ENCODE results near the gene RNPS1. TPM values are rescaled to one million over a fixed set of nuclear protein-coding genes. Genes with fewer than 3 reads are reported as not detected.
"Not testable (repeated sequence)": the region's sequence is repeated elsewhere in the genome, so short reads cannot be mapped to it uniquely, and the experiment has no call there.

Gene RNPS1
- polyA plus RNA-seq, 1 donor from 2014 or later = 180 TPM

DNA sequence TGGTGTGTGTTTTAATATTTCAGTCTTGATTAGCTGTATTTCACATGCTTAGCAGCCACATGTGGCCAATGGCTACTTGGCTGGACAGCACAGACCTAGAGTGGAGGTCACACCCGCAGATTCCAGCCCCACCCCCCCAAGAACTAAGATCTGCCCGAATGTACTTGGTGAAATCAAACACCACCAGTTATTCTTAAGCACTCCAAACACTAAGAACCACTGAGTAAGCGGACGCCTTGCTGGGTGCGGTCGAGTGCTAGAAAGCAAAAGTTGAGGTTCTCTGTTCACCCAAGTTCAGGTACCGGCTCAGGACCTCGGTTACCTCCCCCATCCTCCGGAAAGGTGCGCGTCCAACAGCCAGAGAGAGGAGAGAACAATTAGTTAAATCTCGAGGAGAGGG lies 1.0 kb downstream of the RNPS1 start:
- peaks cover 32% of the 10 kb centered on the region for H3K79me2 ChIP-seq (replicated peaks; ENCODE audit: insufficient read depth, low read length)
- H4K20me1 ChIP-seq (ENCODE audit: insufficient read depth); H3F3A ChIP-seq (ENCODE audit: insufficient read depth, low read length, poor library complexity, severe bottlenecking); H3K9me2 ChIP-seq (ENCODE audit: insufficient read depth, low read length); H3K9me3 ChIP-seq (ENCODE audit: low read length); H3K27ac ChIP-seq (ENCODE audit: low read length); H3K27me3 ChIP-seq (ENCODE audit: insufficient read depth, low read depth, low read length); H2AFZ ChIP-seq (ENCODE audit: low read depth, low read length); H3K36me3 ChIP-seq (ENCODE audit: insufficient read depth, low read length): not testable (repeated sequence)
- peak overlapping the region; percentile 98 for H3K4me3 ChIP-seq (ENCODE audit: low read length)
- peak overlapping the region; percentile 65 for H3K4me2 ChIP-seq (ENCODE audit: low read length)
- peak overlapping the region; percentile 85 for H3K9ac ChIP-seq (ENCODE audit: low read length)

DNA sequence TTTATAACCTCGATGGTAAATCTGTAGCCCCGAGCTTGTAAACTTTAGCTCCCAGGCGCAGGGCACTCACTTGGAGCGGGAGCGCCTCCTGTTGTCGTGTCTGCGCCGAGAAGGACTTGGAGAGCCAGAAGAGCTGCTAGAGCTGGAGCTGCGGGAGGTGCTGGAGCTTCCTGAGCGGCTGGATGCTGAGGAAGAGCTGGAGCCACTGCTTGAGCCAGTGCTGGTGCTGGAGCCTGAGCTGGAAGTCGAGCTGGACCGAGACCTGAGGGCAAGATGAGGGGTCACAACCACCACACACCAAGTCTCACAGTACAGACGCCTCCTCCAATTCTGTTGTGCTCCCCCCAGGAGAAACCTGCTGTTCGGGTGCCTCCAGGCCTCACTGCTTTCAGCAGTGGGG lies 4.9 kb downstream of the RNPS1 start:
- not testable (repeated sequence) for H3K4me2 ChIP-seq (ENCODE audit: low read length); H3K36me3 ChIP-seq (ENCODE audit: insufficient read depth, low read length); H3K27ac ChIP-seq (ENCODE audit: low read length); H3K9me3 ChIP-seq (ENCODE audit: low read length); H3K9ac ChIP-seq (ENCODE audit: low read length); H4K20me1 ChIP-seq (ENCODE audit: insufficient read depth); H2AFZ ChIP-seq (ENCODE audit: low read depth, low read length); H3K4me3 ChIP-seq (ENCODE audit: low read length); H3K9me2 ChIP-seq (ENCODE audit: insufficient read depth, low read length); H3F3A ChIP-seq (ENCODE audit: insufficient read depth, low read length, poor library complexity, severe bottlenecking); H3K27me3 ChIP-seq (ENCODE audit: insufficient read depth, low read depth, low read length)
- H3K79me2 ChIP-seq (replicated peaks; ENCODE audit: insufficient read depth, low read length) = peaks cover 32% of the 10 kb centered on the region

DNA sequence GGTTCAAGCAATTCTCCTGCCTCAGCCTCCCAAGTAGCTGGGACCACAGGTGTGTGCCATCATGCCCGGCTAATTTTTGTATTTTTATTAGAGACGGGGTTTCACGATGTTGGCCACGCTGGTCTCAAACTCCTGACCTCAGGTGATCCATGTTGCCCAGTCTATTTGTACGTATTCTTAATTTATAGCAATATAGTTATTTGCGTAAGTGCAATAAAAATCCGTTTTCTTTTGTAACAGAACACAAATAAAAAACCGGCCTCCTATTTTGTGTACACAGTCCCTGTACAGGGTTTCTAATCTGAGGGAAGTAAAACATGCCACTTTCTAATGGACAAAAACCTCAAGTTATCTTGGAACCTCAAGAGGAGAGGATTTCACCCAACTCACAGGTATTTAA lies 7.7 kb downstream of the RNPS1 start:
- H3K4me3 ChIP-seq (ENCODE audit: low read length) = no peak overlapping the region
- no peaks in the 10 kb centered on the region for H4K20me1 ChIP-seq (ENCODE audit: insufficient read depth)
- H3K79me2 ChIP-seq (replicated peaks; ENCODE audit: insufficient read depth, low read length) = peaks cover 18% of the 10 kb centered on the region
- H3K9me3 ChIP-seq (ENCODE audit: low read length) = no peaks in the 10 kb centered on the region
- no peaks in the 10 kb centered on the region for H3F3A ChIP-seq (ENCODE audit: insufficient read depth, low read length, poor library complexity, severe bottlenecking)
- H3K9me2 ChIP-seq (ENCODE audit: insufficient read depth, low read length) = no peaks in the 10 kb centered on the region
- TF ChIP-seq POLR2AphosphoS5 (IDR thresholded peaks at IDR 0.05) (no peak), EP300 (conservative IDR thresholded peaks at IDR 0.05; ENCODE audit: poor library complexity, severe bottlenecking) (no peak), TAF1 (IDR thresholded peaks at IDR 0.05; ENCODE audit: low read depth) (no peak), EZH2 (IDR thresholded peaks at IDR 0.05; ENCODE audit: borderline replicate concordance, insufficient read depth, low read length, poor library complexity, severe bottlenecking) (no peak), MXI1 (conservative IDR thresholded peaks at IDR 0.05; ENCODE audit: poor library complexity, severe bottlenecking) (no peak)
- no peak overlapping the region for H2AFZ ChIP-seq (ENCODE audit: low read depth, low read length)
- H3K36me3 ChIP-seq (ENCODE audit: insufficient read depth, low read length) = peaks cover 9% of the 10 kb centered on the region
- H3K27me3 ChIP-seq (ENCODE audit: insufficient read depth, low read depth, low read length) = no peaks in the 10 kb centered on the region
- no peak overlapping the region for H3K4me2 ChIP-seq (ENCODE audit: low read length)
- H3K9ac ChIP-seq (ENCODE audit: low read length) = no peak overlapping the region
- no peak overlapping the region for H3K27ac ChIP-seq (ENCODE audit: low read length)

DNA sequence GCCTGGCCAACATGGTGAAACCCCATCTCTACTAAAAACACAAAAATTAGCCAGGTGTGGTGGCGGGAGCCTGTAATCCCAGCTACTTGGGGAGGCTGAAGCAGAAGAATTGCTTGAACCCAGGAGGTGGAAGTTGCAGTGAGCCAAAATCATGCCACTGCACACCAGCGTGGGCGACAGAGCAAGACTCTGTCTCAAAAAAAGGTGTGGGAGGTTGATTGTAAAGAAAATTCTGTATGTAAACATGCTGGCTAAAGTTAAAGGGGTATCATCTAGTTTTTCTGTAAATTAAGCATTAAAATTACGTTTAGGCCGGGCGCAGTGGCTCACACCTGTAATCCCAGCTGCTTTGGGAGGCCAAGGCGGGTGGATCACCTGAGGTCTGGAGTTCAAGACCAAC lies 9.4 kb downstream of the RNPS1 start:
- H2AFZ ChIP-seq (ENCODE audit: low read depth, low read length); H3K79me2 ChIP-seq (replicated peaks; ENCODE audit: insufficient read depth, low read length); H3K27me3 ChIP-seq (ENCODE audit: insufficient read depth, low read depth, low read length); H3K27ac ChIP-seq (ENCODE audit: low read length); H3K4me3 ChIP-seq (ENCODE audit: low read length); H4K20me1 ChIP-seq (ENCODE audit: insufficient read depth); H3K4me2 ChIP-seq (ENCODE audit: low read length); H3F3A ChIP-seq (ENCODE audit: insufficient read depth, low read length, poor library complexity, severe bottlenecking); H3K9me3 ChIP-seq (ENCODE audit: low read length); H3K9ac ChIP-seq (ENCODE audit: low read length); H3K9me2 ChIP-seq (ENCODE audit: insufficient read depth, low read length); H3K36me3 ChIP-seq (ENCODE audit: insufficient read depth, low read length): not testable (repeated sequence)

DNA sequence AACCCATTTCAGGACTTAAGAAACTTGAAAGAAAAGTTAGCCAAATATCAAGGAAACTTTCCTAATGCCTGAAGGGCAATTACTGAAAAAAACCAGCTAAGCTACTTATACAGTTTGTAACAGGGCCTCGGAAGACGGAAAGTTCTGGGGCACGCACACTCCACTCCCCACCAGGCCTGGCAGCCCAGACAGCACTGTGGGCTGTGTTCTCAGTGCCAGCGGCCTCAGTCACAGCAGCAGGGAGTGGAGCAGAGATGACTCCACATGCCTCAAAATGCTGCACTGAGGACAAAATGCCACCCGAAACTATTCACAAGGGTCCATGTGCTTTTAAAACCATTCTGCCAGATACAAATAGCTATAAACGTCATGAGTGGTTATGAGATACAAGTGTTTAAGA lies 10.2 kb downstream of the RNPS1 start:
- H3K27ac ChIP-seq (ENCODE audit: low read length) = no peak overlapping the region
- no peaks in the 10 kb centered on the region for H3K79me2 ChIP-seq (replicated peaks; ENCODE audit: insufficient read depth, low read length)
- peaks cover 9% of the 10 kb centered on the region for H3K36me3 ChIP-seq (ENCODE audit: insufficient read depth, low read length)

More for the DNA sequence above, 10.2 kb downstream of the RNPS1 start:
- H4K20me1 ChIP-seq (ENCODE audit: insufficient read depth) = no peaks in the 10 kb centered on the region
- H3K4me3 ChIP-seq (ENCODE audit: low read length) = no peak overlapping the region
- no peak overlapping the region for H3K4me2 ChIP-seq (ENCODE audit: low read length)
- H3K9ac ChIP-seq (ENCODE audit: low read length) = no peak overlapping the region
- H3F3A ChIP-seq (ENCODE audit: insufficient read depth, low read length, poor library complexity, severe bottlenecking) = no peaks in the 10 kb centered on the region
- no peaks in the 10 kb centered on the region for H3K9me2 ChIP-seq (ENCODE audit: insufficient read depth, low read length)
- H3K9me3 ChIP-seq (ENCODE audit: low read length) = no peaks in the 10 kb centered on the region
- H3K27me3 ChIP-seq (ENCODE audit: insufficient read depth, low read depth, low read length) = no peaks in the 10 kb centered on the region
- TF ChIP-seq, protein P1, sequence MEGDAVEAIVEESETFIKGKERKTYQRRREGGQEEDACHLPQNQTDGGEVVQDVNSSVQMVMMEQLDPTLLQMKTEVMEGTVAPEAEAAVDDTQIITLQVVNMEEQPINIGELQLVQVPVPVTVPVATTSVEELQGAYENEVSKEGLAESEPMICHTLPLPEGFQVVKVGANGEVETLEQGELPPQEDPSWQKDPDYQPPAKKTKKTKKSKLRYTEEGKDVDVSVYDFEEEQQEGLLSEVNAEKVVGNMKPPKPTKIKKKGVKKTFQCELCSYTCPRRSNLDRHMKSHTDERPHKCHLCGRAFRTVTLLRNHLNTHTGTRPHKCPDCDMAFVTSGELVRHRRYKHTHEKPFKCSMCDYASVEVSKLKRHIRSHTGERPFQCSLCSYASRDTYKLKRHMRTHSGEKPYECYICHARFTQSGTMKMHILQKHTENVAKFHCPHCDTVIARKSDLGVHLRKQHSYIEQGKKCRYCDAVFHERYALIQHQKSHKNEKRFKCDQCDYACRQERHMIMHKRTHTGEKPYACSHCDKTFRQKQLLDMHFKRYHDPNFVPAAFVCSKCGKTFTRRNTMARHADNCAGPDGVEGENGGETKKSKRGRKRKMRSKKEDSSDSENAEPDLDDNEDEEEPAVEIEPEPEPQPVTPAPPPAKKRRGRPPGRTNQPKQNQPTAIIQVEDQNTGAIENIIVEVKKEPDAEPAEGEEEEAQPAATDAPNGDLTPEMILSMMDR (IDR thresholded peaks at IDR 0.05; ENCODE audit: poor library complexity, severe bottlenecking) = no peak
- TF ChIP-seq TAF1 (IDR thresholded peaks at IDR 0.05; ENCODE audit: low read depth) (no peak), MXI1 (conservative IDR thresholded peaks at IDR 0.05; ENCODE audit: poor library complexity, severe bottlenecking) (no peak), RAD21 (conservative IDR thresholded peaks at IDR 0.05) (no peak), SMC3 (conservative IDR thresholded peaks at IDR 0.05; ENCODE audit: poor library complexity) (no peak)
- TF ChIP-seq, protein P2, sequence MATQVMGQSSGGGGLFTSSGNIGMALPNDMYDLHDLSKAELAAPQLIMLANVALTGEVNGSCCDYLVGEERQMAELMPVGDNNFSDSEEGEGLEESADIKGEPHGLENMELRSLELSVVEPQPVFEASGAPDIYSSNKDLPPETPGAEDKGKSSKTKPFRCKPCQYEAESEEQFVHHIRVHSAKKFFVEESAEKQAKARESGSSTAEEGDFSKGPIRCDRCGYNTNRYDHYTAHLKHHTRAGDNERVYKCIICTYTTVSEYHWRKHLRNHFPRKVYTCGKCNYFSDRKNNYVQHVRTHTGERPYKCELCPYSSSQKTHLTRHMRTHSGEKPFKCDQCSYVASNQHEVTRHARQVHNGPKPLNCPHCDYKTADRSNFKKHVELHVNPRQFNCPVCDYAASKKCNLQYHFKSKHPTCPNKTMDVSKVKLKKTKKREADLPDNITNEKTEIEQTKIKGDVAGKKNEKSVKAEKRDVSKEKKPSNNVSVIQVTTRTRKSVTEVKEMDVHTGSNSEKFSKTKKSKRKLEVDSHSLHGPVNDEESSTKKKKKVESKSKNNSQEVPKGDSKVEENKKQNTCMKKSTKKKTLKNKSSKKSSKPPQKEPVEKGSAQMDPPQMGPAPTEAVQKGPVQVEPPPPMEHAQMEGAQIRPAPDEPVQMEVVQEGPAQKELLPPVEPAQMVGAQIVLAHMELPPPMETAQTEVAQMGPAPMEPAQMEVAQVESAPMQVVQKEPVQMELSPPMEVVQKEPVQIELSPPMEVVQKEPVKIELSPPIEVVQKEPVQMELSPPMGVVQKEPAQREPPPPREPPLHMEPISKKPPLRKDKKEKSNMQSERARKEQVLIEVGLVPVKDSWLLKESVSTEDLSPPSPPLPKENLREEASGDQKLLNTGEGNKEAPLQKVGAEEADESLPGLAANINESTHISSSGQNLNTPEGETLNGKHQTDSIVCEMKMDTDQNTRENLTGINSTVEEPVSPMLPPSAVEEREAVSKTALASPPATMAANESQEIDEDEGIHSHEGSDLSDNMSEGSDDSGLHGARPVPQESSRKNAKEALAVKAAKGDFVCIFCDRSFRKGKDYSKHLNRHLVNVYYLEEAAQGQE (IDR thresholded peaks at IDR 0.05; ENCODE audit: borderline replicate concordance) = no peak
- no peak overlapping the region for H2AFZ ChIP-seq (ENCODE audit: low read depth, low read length)
